ENCODE measurements around the gene TRIM25. TPM values are rescaled to one million over a fixed set of nuclear protein-coding genes. Genes with fewer than 3 reads are reported as not detected.

TRIM25 gene
- total RNA-seq, 1 experiment from 2014 or later: 85.6 TPM

DNA sequence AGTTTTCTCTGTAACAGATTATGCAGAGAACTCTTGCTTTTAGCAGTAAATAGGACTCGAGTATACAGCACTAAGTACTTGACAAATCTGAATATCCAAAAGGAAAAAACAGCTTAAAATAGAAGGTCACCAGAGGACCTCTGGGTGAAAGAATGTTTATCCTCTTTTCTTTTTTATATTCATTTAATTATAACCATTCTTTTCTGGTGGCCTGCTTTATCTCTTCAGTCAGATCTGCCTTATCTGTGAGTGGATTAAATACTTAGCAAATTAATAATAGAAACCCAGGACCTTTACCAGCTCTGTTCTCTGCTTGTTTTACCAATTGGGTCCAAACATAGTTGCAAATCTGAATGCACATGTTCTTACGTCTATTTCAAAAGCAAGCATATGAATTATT, 71.3 kb downstream of the TRIM25 start:
- Histone ChIP-seq H3K36me3 (ENCODE audit: control insufficient read depth, insufficient read depth, low read length) (no peaks in the 10 kb centered on the region), H3K9me3 (peaks cover 3% of the 10 kb centered on the region; the same call in 1 of the 2 replicates), H3K27me3 (replicated peaks; ENCODE audit: control insufficient read depth, insufficient read depth, low read length) (no peaks in the 10 kb centered on the region), H3K4me3 (ENCODE audit: low read depth, low read length) (no peak overlapping the region), H3K4me1 (no peaks in the 10 kb centered on the region)
- Mint-ChIP-seq H3K4me3 (ENCODE audit: unreplicated experiment) (no peak overlapping the region), H3K27ac (ENCODE audit: unreplicated experiment) (no peak overlapping the region), H3K36me3 (ENCODE audit: insufficient read depth, unreplicated experiment) (peaks cover 14% of the 10 kb centered on the region), H3K9me3 (ENCODE audit: unreplicated experiment) (no peaks in the 10 kb centered on the region), H3K4me1 (ENCODE audit: low read depth, unreplicated experiment) (no peaks in the 10 kb centered on the region), H3K27me3 (ENCODE audit: insufficient read depth, unreplicated experiment) (no peaks in the 10 kb centered on the region)
- BruUV-seq (replicated peaks): no TSS peak
- no peak for DNase-seq
- intact Hi-C loops (cut with micrococcal nuclease; ENCODE audit: unreplicated experiment): no loop called here
- ChIA-PET POLR2A (no interaction called here), CTCF (no interaction called here)
- TF ChIP-seq, protein P1, sequence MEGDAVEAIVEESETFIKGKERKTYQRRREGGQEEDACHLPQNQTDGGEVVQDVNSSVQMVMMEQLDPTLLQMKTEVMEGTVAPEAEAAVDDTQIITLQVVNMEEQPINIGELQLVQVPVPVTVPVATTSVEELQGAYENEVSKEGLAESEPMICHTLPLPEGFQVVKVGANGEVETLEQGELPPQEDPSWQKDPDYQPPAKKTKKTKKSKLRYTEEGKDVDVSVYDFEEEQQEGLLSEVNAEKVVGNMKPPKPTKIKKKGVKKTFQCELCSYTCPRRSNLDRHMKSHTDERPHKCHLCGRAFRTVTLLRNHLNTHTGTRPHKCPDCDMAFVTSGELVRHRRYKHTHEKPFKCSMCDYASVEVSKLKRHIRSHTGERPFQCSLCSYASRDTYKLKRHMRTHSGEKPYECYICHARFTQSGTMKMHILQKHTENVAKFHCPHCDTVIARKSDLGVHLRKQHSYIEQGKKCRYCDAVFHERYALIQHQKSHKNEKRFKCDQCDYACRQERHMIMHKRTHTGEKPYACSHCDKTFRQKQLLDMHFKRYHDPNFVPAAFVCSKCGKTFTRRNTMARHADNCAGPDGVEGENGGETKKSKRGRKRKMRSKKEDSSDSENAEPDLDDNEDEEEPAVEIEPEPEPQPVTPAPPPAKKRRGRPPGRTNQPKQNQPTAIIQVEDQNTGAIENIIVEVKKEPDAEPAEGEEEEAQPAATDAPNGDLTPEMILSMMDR (IDR thresholded peaks at IDR 0.05; ENCODE audit: insufficient read depth in 1 of 2, low read depth in 1 of 2, low read length in 1 of 2, severe bottlenecking in 1 of 2, unreplicated experiment in 1 of 2): no peak

DNA sequence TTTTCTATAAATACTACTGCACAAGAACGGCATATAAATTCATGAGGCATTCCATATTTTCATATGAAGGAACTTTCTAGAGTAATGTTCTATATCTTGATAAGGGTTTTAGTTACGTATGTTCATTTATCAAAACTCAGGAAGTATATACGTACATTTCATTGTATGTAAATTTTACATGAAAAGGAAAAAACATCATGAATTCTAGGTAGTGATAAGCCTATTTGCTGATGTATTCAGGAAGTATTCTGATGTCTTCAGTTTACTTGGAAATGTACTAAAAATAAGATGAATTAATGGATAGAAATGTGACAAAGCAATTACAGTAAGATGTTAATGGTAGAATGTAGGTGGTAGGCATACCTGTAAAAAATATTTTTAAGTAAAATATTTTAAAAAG, 75.2 kb downstream of the TRIM25 start:
- H3K36me3 Mint-ChIP-seq (ENCODE audit: insufficient read depth, unreplicated experiment): peaks cover 26% of the 10 kb centered on the region
- no peak overlapping the region for H3K4me3 Mint-ChIP-seq (ENCODE audit: unreplicated experiment)
- ChIA-PET POLR2A (no interaction called here), CTCF (no interaction called here)
- BruUV-seq (replicated peaks): no TSS peak
- no peaks in the 10 kb centered on the region for H3K36me3 ChIP-seq (ENCODE audit: control insufficient read depth, insufficient read depth, low read length)
- intact Hi-C loops (cut with micrococcal nuclease; ENCODE audit: unreplicated experiment): loop anchor here (10.0 kb wide), 1 partner anchor 246 kb away; the partner anchor contains the start of gene AKAP1
- H3K27me3 ChIP-seq (replicated peaks; ENCODE audit: control insufficient read depth, insufficient read depth, low read length): no peaks in the 10 kb centered on the region
- H3K9me3 ChIP-seq: peaks cover 3% of the 10 kb centered on the region; the same call in 1 of the 2 replicates
- peaks cover 6% of the 10 kb centered on the region for H3K4me1 ChIP-seq
- no peak for DNase-seq
- TF ChIP-seq, protein P1 (IDR thresholded peaks at IDR 0.05; ENCODE audit: insufficient read depth in 1 of 2, low read depth in 1 of 2, low read length in 1 of 2, severe bottlenecking in 1 of 2, unreplicated experiment in 1 of 2): no peak
- H3K9me3 Mint-ChIP-seq (ENCODE audit: unreplicated experiment): no peaks in the 10 kb centered on the region
- no peak overlapping the region for H3K27ac Mint-ChIP-seq (ENCODE audit: unreplicated experiment)
- no peaks in the 10 kb centered on the region for H3K27me3 Mint-ChIP-seq (ENCODE audit: insufficient read depth, unreplicated experiment)
- H3K4me3 ChIP-seq (ENCODE audit: low read depth, low read length): no peak overlapping the region
- peaks cover 14% of the 10 kb centered on the region for H3K4me1 Mint-ChIP-seq (ENCODE audit: low read depth, unreplicated experiment)

Other genes with a start within 250 kb of the TRIM25 start
- 2.9 and 4.6 TPM in 2 replicates for gene C17orf67, start 80.1 kb downstream of the TRIM25 start, total RNA-seq (2022)
- gene DGKE, start 79.9 kb downstream of the TRIM25 start, total RNA-seq (2022): 15.5 and 17.6 TPM in 2 replicates
- gene COIL, start 47.0 kb upstream of the TRIM25 start, total RNA-seq (2022): 26.9 and 27.0 TPM in 2 replicates
- 40.5 and 44.3 TPM in 2 replicates for gene SCPEP1, start 64.1 kb upstream of the TRIM25 start, total RNA-seq (2022)
- 87.1 and 87.2 TPM in 2 replicates for gene AKAP1, start 171.2 kb upstream of the TRIM25 start, total RNA-seq (2022)